ENCODE data around the gene CTNNA2.

Gene CTNNA2

GRCh38 chr2:79700651-79701050, 187.8 kb downstream of the CTNNA2 start:
- in situ Hi-C loops (cut with MboI; ENCODE audit: low sequenced_read_pairs) = no loop called here

GRCh38 chr2:79702905-79703304, 190.1 kb downstream of the CTNNA2 start:
- in situ Hi-C loops (cut with MboI; ENCODE audit: low sequenced_read_pairs) = no loop called here

- in situ Hi-C loops (cut with MboI; ENCODE audit: low sequenced_read_pairs) = no loop called here
Measured at GRCh38 chr2:79711098-79711497, 198.2 kb downstream of the CTNNA2 start.

- in situ Hi-C loops (cut with MboI; ENCODE audit: low sequenced_read_pairs) = no loop called here
Measured at GRCh38 chr2:79713131-79713785, 200.4 kb downstream of the CTNNA2 start.

- in situ Hi-C loops (cut with MboI; ENCODE audit: low sequenced_read_pairs) = no loop called here
Measured at GRCh38 chr2:79714283-79714682, 201.4 kb downstream of the CTNNA2 start.

GRCh38 chr2:79715338-79715737, 202.5 kb downstream of the CTNNA2 start:
- in situ Hi-C loops (cut with MboI; ENCODE audit: low sequenced_read_pairs) = no loop called here

GRCh38 chr2:79716266-79716665, 203.4 kb downstream of the CTNNA2 start:
- in situ Hi-C loops (cut with MboI; ENCODE audit: low sequenced_read_pairs) = no loop called here

GRCh38 chr2:79717364-79718007, 204.6 kb downstream of the CTNNA2 start:
- in situ Hi-C loops (cut with MboI; ENCODE audit: low sequenced_read_pairs) = no loop called here

GRCh38 chr2:79721061-79721460, 208.2 kb downstream of the CTNNA2 start:
- in situ Hi-C loops (cut with MboI; ENCODE audit: low sequenced_read_pairs) = no loop called here

- in situ Hi-C loops (cut with MboI; ENCODE audit: low sequenced_read_pairs) = no loop called here
Measured at GRCh38 chr2:79721966-79722365, 209.1 kb downstream of the CTNNA2 start.

- in situ Hi-C loops (cut with MboI; ENCODE audit: low sequenced_read_pairs) = no loop called here
Measured at GRCh38 chr2:79723830-79724229, 211.0 kb downstream of the CTNNA2 start.

- in situ Hi-C loops (cut with MboI; ENCODE audit: low sequenced_read_pairs) = no loop called here
Measured at GRCh38 chr2:79729532-79729931, 216.7 kb downstream of the CTNNA2 start.

GRCh38 chr2:79734518-79734917, 221.7 kb downstream of the CTNNA2 start:
- in situ Hi-C loops (cut with MboI; ENCODE audit: low sequenced_read_pairs) = no loop called here

GRCh38 chr2:79740879-79741443, 228.1 kb downstream of the CTNNA2 start:
- in situ Hi-C loops (cut with MboI; ENCODE audit: low sequenced_read_pairs) = no loop called here

GRCh38 chr2:79750321-79750720, 237.5 kb downstream of the CTNNA2 start:
- in situ Hi-C loops (cut with MboI; ENCODE audit: low sequenced_read_pairs) = no loop called here

- in situ Hi-C loops (cut with MboI; ENCODE audit: low sequenced_read_pairs) = no loop called here
Measured at GRCh38 chr2:79757526-79757925, 244.7 kb downstream of the CTNNA2 start.

- in situ Hi-C loops (cut with MboI; ENCODE audit: low sequenced_read_pairs) = no loop called here
Measured at GRCh38 chr2:79758042-79758441, 245.2 kb downstream of the CTNNA2 start.

GRCh38 chr2:79758749-79759282, 246.0 kb downstream of the CTNNA2 start:
- in situ Hi-C loops (cut with MboI; ENCODE audit: low sequenced_read_pairs) = no loop called here

GRCh38 chr2:79770926-79771325, 258.1 kb downstream of the CTNNA2 start:
- in situ Hi-C loops (cut with MboI; ENCODE audit: low sequenced_read_pairs) = no loop called here

- in situ Hi-C loops (cut with MboI; ENCODE audit: low sequenced_read_pairs) = no loop called here
Measured at GRCh38 chr2:79771493-79771892, 258.6 kb downstream of the CTNNA2 start.

- in situ Hi-C loops (cut with MboI; ENCODE audit: low sequenced_read_pairs) = no loop called here
Measured at GRCh38 chr2:79774016-79774415, 261.2 kb downstream of the CTNNA2 start.

- in situ Hi-C loops (cut with MboI; ENCODE audit: low sequenced_read_pairs) = no loop called here
Measured at GRCh38 chr2:79776461-79776860, 263.6 kb downstream of the CTNNA2 start.

All from HL-60/S4 treated with phorbol 12-myristate 13-acetate at 8.2 ng/mL for 4 days and 3 days (cell line).